H9 (cell line): Measurements from ENCODE around the gene FREM1. TPM values are rescaled to one million over a fixed set of nuclear protein-coding genes. Genes with fewer than 3 reads are reported as not detected.

ENCODE experiments used
- DNase-seq: peaks from one replicate; pipeline ENCODE4 v3.0.0-alpha.2; 2017
- H2AFZ ChIP-seq: one replicate; pipeline ENCODE4 v1.6.1; 2013; ENCODE audit warnings: mild to moderate bottlenecking, low read length, control low read depth, moderate library complexity
- H2AK5ac ChIP-seq: 2 replicates; pipeline ENCODE4 v1.6.1; 2013; ENCODE audit warnings: low read length, control low read depth, mixed read lengths; ENCODE audit not compliant: insufficient read length
- H2BK120ac ChIP-seq: one replicate; pipeline ENCODE4 v1.6.1; 2013; ENCODE audit warnings: low read depth, mild to moderate bottlenecking, low read length, control low read depth, inconsistent platforms; ENCODE audit not compliant: poor library complexity, severe bottlenecking
- H2BK12ac ChIP-seq: 2 replicates; pipeline ENCODE4 v1.6.1; 2013; ENCODE audit warnings: low read length, control low read depth, mixed read lengths, low read depth; ENCODE audit not compliant: insufficient read length
- H2BK15ac ChIP-seq: 2 replicates; pipeline ENCODE4 v1.6.1; 2013; ENCODE audit warnings: low read depth, low read length, control low read depth
- H2BK20ac ChIP-seq: one replicate; pipeline ENCODE4 v1.6.1; 2013; ENCODE audit warnings: low read depth, mild to moderate bottlenecking, low read length, control low read depth, inconsistent platforms; ENCODE audit not compliant: poor library complexity, severe bottlenecking
- H2BK5ac ChIP-seq: 2 replicates; pipeline ENCODE4 v1.6.1; 2013; ENCODE audit warnings: low read length, control low read depth, mixed read lengths; ENCODE audit not compliant: insufficient read length
- H3K14ac ChIP-seq: 2 replicates; pipeline ENCODE4 v1.6.1; 2013; ENCODE audit warnings: low read length, control low read depth; ENCODE audit not compliant: insufficient read depth
- H3K18ac ChIP-seq: 2 replicates; pipeline ENCODE4 v1.6.1; 2013; ENCODE audit warnings: low read depth, mild to moderate bottlenecking, mixed read lengths, low read length, control low read depth; ENCODE audit not compliant: insufficient read length
- H3K23ac ChIP-seq: 2 replicates; pipeline ENCODE4 v1.6.1; 2013; ENCODE audit warnings: low read length, control low read depth, mixed read lengths, low read depth; ENCODE audit not compliant: insufficient read length
- H3K23me2 ChIP-seq: 2 replicates; pipeline ENCODE4 v1.6.1; 2013; ENCODE audit warnings: low read depth, mild to moderate bottlenecking, mixed read lengths, low read length, control low read depth; ENCODE audit not compliant: insufficient read length, poor library complexity, severe bottlenecking
- H3K27ac ChIP-seq: 2 replicates; pipeline ENCODE4 v1.5.1; 2013; ENCODE audit warnings: low read length, control low read depth, mixed read lengths, low read depth; ENCODE audit not compliant: insufficient read length
- H3K27me3 ChIP-seq: 2 replicates; pipeline ENCODE4 v1.6.1; 2013; ENCODE audit warnings: low read length, control low read depth, inconsistent platforms; ENCODE audit not compliant: insufficient read depth
- H3K4ac ChIP-seq: 2 replicates; pipeline ENCODE4 v1.6.1; 2013; ENCODE audit warnings: low read depth, mild to moderate bottlenecking, control low read depth, inconsistent platforms, low read length, moderate library complexity
- H3K4me1 ChIP-seq: 2 replicates; pipeline ENCODE4 v1.6.1; 2013; ENCODE audit warnings: low read length, control low read depth, inconsistent platforms; ENCODE audit not compliant: insufficient read depth
- H3K4me2 ChIP-seq: 2 replicates; pipeline ENCODE4 v1.6.1; 2013; ENCODE audit warnings: low read length, control low read depth, mixed read lengths; ENCODE audit not compliant: insufficient read length, insufficient read depth
- H3K56ac ChIP-seq: 2 replicates; pipeline ENCODE4 v1.6.1; 2013; ENCODE audit warnings: low read depth, mild to moderate bottlenecking, mixed read lengths, low read length, control low read depth; ENCODE audit not compliant: insufficient read length
- H3K79me1 ChIP-seq: 2 replicates; pipeline ENCODE4 v1.6.1; 2013; ENCODE audit warnings: low read depth, mild to moderate bottlenecking, moderate library complexity, low read length, control low read depth, inconsistent platforms; ENCODE audit not compliant: insufficient read depth, poor library complexity, severe bottlenecking
- H3K79me2 ChIP-seq: 2 replicates; pipeline ENCODE4 v1.6.1; 2013; ENCODE audit warnings: low read length, control low read depth, inconsistent platforms; ENCODE audit not compliant: insufficient read depth
- H3K9ac ChIP-seq: 2 replicates; pipeline ENCODE4 v1.6.1; 2013; ENCODE audit warnings: low read length, control low read depth, mixed read lengths; ENCODE audit not compliant: insufficient read length; ENCODE audit errors: extremely low read depth
- H3K9me3 ChIP-seq: one replicate; pipeline ENCODE4 v1.6.1; 2013; ENCODE audit warnings: low read depth, low read length, inconsistent platforms; ENCODE audit not compliant: control insufficient read depth
- H3T11ph ChIP-seq: one replicate; pipeline ENCODE4 v1.6.1; 2013; ENCODE audit warnings: mild to moderate bottlenecking, low read length, control low read depth, inconsistent platforms
- H4K20me1 ChIP-seq: one replicate; pipeline ENCODE4 v1.6.1; 2013; ENCODE audit not compliant: control insufficient read depth, insufficient read length, insufficient read depth
- H4K5ac ChIP-seq: 2 replicates; pipeline ENCODE4 v1.6.1; 2013; ENCODE audit warnings: low read depth, mild to moderate bottlenecking, mixed read lengths, low read length, control low read depth; ENCODE audit not compliant: insufficient read length
- H4K8ac ChIP-seq: replicated peaks from 2 replicates; pipeline ENCODE4 v1.6.1; 2013; ENCODE audit warnings: low read length, control low read depth, mixed read lengths, low read depth; ENCODE audit not compliant: insufficient read length
- H4K91ac ChIP-seq: 2 replicates; pipeline ENCODE4 v1.6.1; 2013; ENCODE audit warnings: low read depth, mild to moderate bottlenecking, moderate library complexity, mixed read lengths, low read length, control low read depth; ENCODE audit not compliant: insufficient read length
- H3K27ac Mint-ChIP-seq, 3 experiments: 2 replicates in 2 of 3; 3 replicates in 1 of 3; pipeline ENCODE4 v1.8.0; 2020 to 2021; ENCODE audit warnings: mixed read lengths in 3 of 3, mild to moderate bottlenecking in 1 of 3, moderate library complexity in 1 of 3
- H3K27me3 Mint-ChIP-seq: 2 replicates; pipeline ENCODE4 v1.8.0; 2021; ENCODE audit warnings: low read depth, mild to moderate bottlenecking, moderate library complexity, mixed read lengths
- H3K36me3 Mint-ChIP-seq, 3 experiments: 2 replicates in 2 of 3; 3 replicates in 1 of 3; pipeline ENCODE4 v1.8.0; 2020 to 2021; ENCODE audit warnings: low read depth in 3 of 3, mixed read lengths in 3 of 3; ENCODE audit not compliant: insufficient read depth in 1 of 3
- H3K4me1 Mint-ChIP-seq, 2 experiments: 2 replicates each; pipeline ENCODE4 v1.8.0; 2020; ENCODE audit warnings: mixed read lengths in 2 of 2
- H3K4me3 Mint-ChIP-seq, 2 experiments: 2 replicates in 1 of 2; 3 replicates in 1 of 2; pipeline ENCODE4 v1.8.0; 2020 to 2021; ENCODE audit warnings: mild to moderate bottlenecking in 2 of 2, mixed read lengths in 2 of 2, moderate library complexity in 1 of 2
- H3K9me3 Mint-ChIP-seq, 2 experiments: 2 replicates in 1 of 2; 3 replicates in 1 of 2; pipeline ENCODE4 v1.8.0; 2020; ENCODE audit warnings: mild to moderate bottlenecking in 2 of 2, mixed read lengths in 2 of 2, moderate library complexity in 1 of 2
- WGBS: extraction: QIAGEN DNeasy Blood & Tissue Kit; methylation state at CpG from one replicate; pipeline ENCODE4 v1.1.7; 2013; ENCODE audit warnings: missing lambda C conversion rate, low lambda C conversion rate, mixed read lengths; ENCODE audit not compliant: insufficient read length; ENCODE audit errors: extremely low coverage; 5-methylcytosine and 5-hydroxymethylcytosine counted together
- total RNA-seq: library from RNA; stranded (reverse); gene quantifications from 2 replicates; pipeline ENCODE4 v1.2.1, GENCODE V29; 2021
- TF ChIP-seq, protein P1 (sequence below): fragments of 200-600 bp; sonication (generic); conservative IDR thresholded peaks from 3 replicates; pipeline ENCODE4 v1.8.0; 2021; ENCODE audit warnings: antibody characterized with exemption, mild to moderate bottlenecking

FREM1 gene
- total RNA-seq, 1 experiment from 2014 or later: 0.44 TPM

DNA sequence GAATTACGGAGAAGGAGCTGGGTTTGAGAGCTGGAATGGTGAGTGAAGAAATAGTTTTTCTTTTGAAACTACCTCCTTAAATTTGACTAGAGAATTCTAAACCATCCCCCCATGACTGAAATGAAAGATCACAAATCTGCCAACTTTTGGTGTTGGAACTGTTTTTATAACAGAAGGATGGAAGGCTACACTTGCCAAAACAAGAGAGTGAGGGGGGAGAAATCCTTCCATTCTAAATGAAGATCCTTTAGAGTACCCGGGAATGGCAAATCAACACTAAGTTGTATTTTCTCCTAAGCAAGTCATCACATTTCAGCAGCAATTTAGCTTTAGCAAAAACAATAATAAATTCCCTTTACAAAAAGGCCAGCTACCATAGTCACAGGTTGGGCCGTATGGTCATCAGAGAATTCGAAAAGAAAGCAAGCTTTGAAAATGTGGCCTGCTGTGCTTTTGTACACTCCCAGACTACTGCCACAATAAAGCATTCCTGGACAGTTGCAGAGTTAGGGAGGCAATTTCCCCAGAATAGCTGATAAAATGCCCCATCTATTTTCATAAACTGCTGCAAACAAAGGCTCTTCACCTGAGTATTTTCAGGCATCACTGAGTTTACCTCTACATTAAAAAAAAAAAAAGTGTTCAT, 25.0 kb upstream of the FREM1 start:
- Mint-ChIP-seq H3K27me3 (no peaks in the 10 kb centered on the region), H3K36me3 (no peaks in the 10 kb centered on the region), H3K4me1 (peaks cover 15 to 20% of the 10 kb centered on the region in 2 experiments), H3K27ac (peak overlapping the region in 1 of 3 experiments; percentile 16; a peak in 1 of 7 replicates), H3K9me3 (no peaks in the 10 kb centered on the region; a peak in 1 of 5 replicates), H3K4me3 (no peak overlapping the region)
- no peak overlapping the region for H2BK120ac ChIP-seq
- no peak overlapping the region for H3K18ac ChIP-seq
- no peak overlapping the region for H3K14ac ChIP-seq
- WGBS: no CpG with 5 or more reads among the region's 4 CpGs
- no peak overlapping the region for H3K4ac ChIP-seq
- no peak overlapping the region for H4K5ac ChIP-seq
- no peak overlapping the region for H3K56ac ChIP-seq
- H3K27me3 ChIP-seq: no peaks in the 10 kb centered on the region
- H3T11ph ChIP-seq: no peak overlapping the region
- H2BK5ac ChIP-seq: no peak overlapping the region
- H2AK5ac ChIP-seq: no peak overlapping the region
- no peaks in the 10 kb centered on the region for H3K9me3 ChIP-seq
- H3K79me2 ChIP-seq: no peaks in the 10 kb centered on the region
- no peak overlapping the region for H2BK12ac ChIP-seq
- TF ChIP-seq, protein P1, sequence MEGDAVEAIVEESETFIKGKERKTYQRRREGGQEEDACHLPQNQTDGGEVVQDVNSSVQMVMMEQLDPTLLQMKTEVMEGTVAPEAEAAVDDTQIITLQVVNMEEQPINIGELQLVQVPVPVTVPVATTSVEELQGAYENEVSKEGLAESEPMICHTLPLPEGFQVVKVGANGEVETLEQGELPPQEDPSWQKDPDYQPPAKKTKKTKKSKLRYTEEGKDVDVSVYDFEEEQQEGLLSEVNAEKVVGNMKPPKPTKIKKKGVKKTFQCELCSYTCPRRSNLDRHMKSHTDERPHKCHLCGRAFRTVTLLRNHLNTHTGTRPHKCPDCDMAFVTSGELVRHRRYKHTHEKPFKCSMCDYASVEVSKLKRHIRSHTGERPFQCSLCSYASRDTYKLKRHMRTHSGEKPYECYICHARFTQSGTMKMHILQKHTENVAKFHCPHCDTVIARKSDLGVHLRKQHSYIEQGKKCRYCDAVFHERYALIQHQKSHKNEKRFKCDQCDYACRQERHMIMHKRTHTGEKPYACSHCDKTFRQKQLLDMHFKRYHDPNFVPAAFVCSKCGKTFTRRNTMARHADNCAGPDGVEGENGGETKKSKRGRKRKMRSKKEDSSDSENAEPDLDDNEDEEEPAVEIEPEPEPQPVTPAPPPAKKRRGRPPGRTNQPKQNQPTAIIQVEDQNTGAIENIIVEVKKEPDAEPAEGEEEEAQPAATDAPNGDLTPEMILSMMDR: no peak
- no peak overlapping the region for H2BK15ac ChIP-seq
- H3K9ac ChIP-seq: no peak overlapping the region
- no peak overlapping the region for H3K23ac ChIP-seq
- no peak overlapping the region for H4K8ac ChIP-seq
- no peak overlapping the region for H4K91ac ChIP-seq
- no peaks in the 10 kb centered on the region for H4K20me1 ChIP-seq
- H3K79me1 ChIP-seq: no peaks in the 10 kb centered on the region
- H3K23me2 ChIP-seq: no peaks in the 10 kb centered on the region
- H3K4me2 ChIP-seq: no peak overlapping the region
- H3K4me1 ChIP-seq: no peaks in the 10 kb centered on the region
- H3K27ac ChIP-seq: no peak overlapping the region
- H2AFZ ChIP-seq: no peak overlapping the region
- no peak overlapping the region for H2BK20ac ChIP-seq
- DNase-seq: no peak
